Measurements from ENCODE around the gene COBL. TPM values are rescaled to one million over a fixed set of nuclear protein-coding genes. Genes with fewer than 3 reads are reported as not detected.
A peak's percentile ranks its signal among the peaks of the same experiment; 100 is the strongest.

COBL gene
- total RNA-seq, 2 experiments from 2014 or later = not detected

GRCh38 chr7:51162724-51163329 is 153.8 kb downstream of the COBL start:
- Mint-ChIP-seq H3K9me3 (no peaks in the 10 kb centered on the region), H3K4me3 (no peak overlapping the region), H3K27ac (no peak overlapping the region), H3K36me3 (ENCODE audit: low read depth) (no peaks in the 10 kb centered on the region), H3K4me1 (peaks cover 9% of the 10 kb centered on the region), H3K27me3 (peaks cover 32% of the 10 kb centered on the region)
- CTCF ChIA-PET = interaction anchor here (0.8 to 5.8 kb wide), 35 partner anchors 8 to 1070 kb away, joined by 3 to 59 read pairs (median 4); partner anchors contain the start of gene ZPBP
- POLR2A ChIA-PET = no interaction called here
- peak; percentile 78 for DNase-seq

- POLR2A ChIA-PET = no interaction called here
These were observed 154.7 kb downstream of the COBL start for GRCh38 chr7:51161937-51162336.

GRCh38 chr7:51160990-51161615 is 155.5 kb downstream of the COBL start:
- Mint-ChIP-seq H3K9me3 (no peaks in the 10 kb centered on the region), H3K4me3 (no peak overlapping the region), H3K27ac (no peak overlapping the region), H3K27me3 (peaks cover 30% of the 10 kb centered on the region), H3K36me3 (ENCODE audit: low read depth) (no peaks in the 10 kb centered on the region), H3K4me1 (peaks cover 9% of the 10 kb centered on the region)
- POLR2A ChIA-PET = no interaction called here
- DNase-seq = peak; percentile 62
- CTCF ChIA-PET = interaction anchor here (0.8 to 5.8 kb wide), 57 partner anchors 9 to 1068 kb away, joined by 3 to 59 read pairs (median 4); partner anchors contain the start of gene ZPBP

More at GRCh38 chr7:51161937-51162336, 154.7 kb downstream of the COBL start:
- Mint-ChIP-seq H3K36me3 (ENCODE audit: low read depth) (no peaks in the 10 kb centered on the region), H3K27ac (no peak overlapping the region), H3K4me3 (no peak overlapping the region), H3K27me3 (peaks cover 32% of the 10 kb centered on the region), H3K4me1 (peaks cover 9% of the 10 kb centered on the region), H3K9me3 (no peaks in the 10 kb centered on the region)
- no peak for DNase-seq
- CTCF ChIA-PET = interaction anchor here (0.8 to 5.8 kb wide), 33 partner anchors 8 to 1069 kb away, joined by 3 to 59 read pairs (median 4); partner anchors contain the start of gene ZPBP

GRCh38 chr7:51160411-51160810 is 156.2 kb downstream of the COBL start:
- H3K27me3 Mint-ChIP-seq = peaks cover 32% of the 10 kb centered on the region
- H3K36me3 Mint-ChIP-seq (ENCODE audit: low read depth) = no peaks in the 10 kb centered on the region
- ChIA-PET CTCF (interaction anchor here (0.8 to 5.8 kb wide), 47 partner anchors 8 to 1067 kb away, joined by 3 to 59 read pairs (median 4); partner anchors contain the start of gene ZPBP), POLR2A (no interaction called here)
- no peak for DNase-seq
- H3K4me3 Mint-ChIP-seq = no peak overlapping the region
- H3K9me3 Mint-ChIP-seq = no peaks in the 10 kb centered on the region
- peaks cover 9% of the 10 kb centered on the region for H3K4me1 Mint-ChIP-seq
- no peak overlapping the region for H3K27ac Mint-ChIP-seq

GRCh38 chr7:51158742-51159445 is 157.7 kb downstream of the COBL start:
- Mint-ChIP-seq H3K9me3 (no peaks in the 10 kb centered on the region), H3K4me3 (no peak overlapping the region), H3K36me3 (ENCODE audit: low read depth) (no peaks in the 10 kb centered on the region), H3K27me3 (peaks cover 22% of the 10 kb centered on the region), H3K27ac (no peak overlapping the region), H3K4me1 (peaks cover 9% of the 10 kb centered on the region)
- DNase-seq = no peak
- ChIA-PET CTCF (interaction anchor here (2.2 to 4.0 kb wide), 3 partner anchors 40 to 1066 kb away, joined by 6 to 19 read pairs (median 12); partner anchors contain the start of gene ZPBP), POLR2A (no interaction called here)

- CTCF ChIA-PET = no interaction called here
- H3K4me1 Mint-ChIP-seq = peaks cover 5% of the 10 kb centered on the region
- no peak overlapping the region for H3K4me3 Mint-ChIP-seq
- H3K9me3 Mint-ChIP-seq = no peaks in the 10 kb centered on the region
- H3K27me3 Mint-ChIP-seq = peaks cover 21% of the 10 kb centered on the region
- no peak for DNase-seq
- POLR2A ChIA-PET = no interaction called here
- no peaks in the 10 kb centered on the region for H3K36me3 Mint-ChIP-seq (ENCODE audit: low read depth)
- no peak overlapping the region for H3K27ac Mint-ChIP-seq
These were observed 158.4 kb downstream of the COBL start for GRCh38 chr7:51158211-51158610.

- H3K4me3 Mint-ChIP-seq = no peak overlapping the region
- no peak overlapping the region for H3K27ac Mint-ChIP-seq
- no peaks in the 10 kb centered on the region for H3K9me3 Mint-ChIP-seq
- DNase-seq = no peak
- peaks cover 17% of the 10 kb centered on the region for H3K27me3 Mint-ChIP-seq
- ChIA-PET POLR2A (no interaction called here), CTCF (interaction anchor here (2.9 to 3.9 kb wide), 2 partner anchors 9 to 13 kb away, joined by 17 to 19 read pairs; no protein-coding TSS in a partner anchor)
- no peaks in the 10 kb centered on the region for H3K4me1 Mint-ChIP-seq
- no peaks in the 10 kb centered on the region for H3K36me3 Mint-ChIP-seq (ENCODE audit: low read depth)
These were observed 162.4 kb downstream of the COBL start for GRCh38 chr7:51154201-51154600.

- H3K9me3 Mint-ChIP-seq = no peaks in the 10 kb centered on the region
- H3K27me3 Mint-ChIP-seq = peaks cover 12% of the 10 kb centered on the region
- H3K27ac Mint-ChIP-seq = no peak overlapping the region
- H3K36me3 Mint-ChIP-seq (ENCODE audit: low read depth) = no peaks in the 10 kb centered on the region
- DNase-seq = no peak
- no peaks in the 10 kb centered on the region for H3K4me1 Mint-ChIP-seq
- ChIA-PET POLR2A (no interaction called here), CTCF (interaction anchor here (2.9 to 3.9 kb wide), 3 partner anchors 8 to 12 kb away, joined by 17 to 23 read pairs (median 19); no protein-coding TSS in a partner anchor)
- no peak overlapping the region for H3K4me3 Mint-ChIP-seq
These were observed 163.9 kb downstream of the COBL start for GRCh38 chr7:51152706-51153200.

- no peaks in the 10 kb centered on the region for H3K4me1 Mint-ChIP-seq
- H3K36me3 Mint-ChIP-seq (ENCODE audit: low read depth) = no peaks in the 10 kb centered on the region
These were observed 165.2 kb downstream of the COBL start for GRCh38 chr7:51151455-51151854.

GRCh38 chr7:51150193-51150592 is 166.4 kb downstream of the COBL start:
- Mint-ChIP-seq H3K9me3 (peaks cover 4% of the 10 kb centered on the region), H3K4me3 (no peak overlapping the region), H3K27ac (no peak overlapping the region), H3K4me1 (no peaks in the 10 kb centered on the region), H3K27me3 (peaks cover 4% of the 10 kb centered on the region), H3K36me3 (ENCODE audit: low read depth) (no peaks in the 10 kb centered on the region)
- ChIA-PET POLR2A (no interaction called here), CTCF (interaction anchor here (3.9 kb wide), 1 partner anchor 9 kb away, joined by 19 read pairs; no protein-coding TSS in a partner anchor)
- DNase-seq = no peak

More at GRCh38 chr7:51151455-51151854, 165.2 kb downstream of the COBL start:
- Mint-ChIP-seq H3K27me3 (peaks cover 12% of the 10 kb centered on the region), H3K27ac (no peak overlapping the region), H3K4me3 (no peak overlapping the region), H3K9me3 (peaks cover 4% of the 10 kb centered on the region)
- CTCF ChIA-PET = interaction anchor here (2.9 to 3.9 kb wide), 3 partner anchors 9 to 12 kb away, joined by 17 to 23 read pairs (median 19); no protein-coding TSS in a partner anchor
- POLR2A ChIA-PET = no interaction called here
- no peak for DNase-seq

- no peaks in the 10 kb centered on the region for H3K36me3 Mint-ChIP-seq (ENCODE audit: low read depth)
These were observed 168.4 kb downstream of the COBL start for GRCh38 chr7:51148216-51148615.

GRCh38 chr7:51146816-51147586 is 169.6 kb downstream of the COBL start:
- POLR2A ChIA-PET = no interaction called here

More at GRCh38 chr7:51148216-51148615, 168.4 kb downstream of the COBL start:
- Mint-ChIP-seq H3K27ac (no peak overlapping the region), H3K4me3 (no peak overlapping the region), H3K4me1 (no peaks in the 10 kb centered on the region), H3K9me3 (peaks cover 4% of the 10 kb centered on the region), H3K27me3 (peaks cover 5% of the 10 kb centered on the region)
- no peak for DNase-seq
- ChIA-PET CTCF (no interaction called here), POLR2A (no interaction called here)

More at GRCh38 chr7:51146816-51147586, 169.6 kb downstream of the COBL start:
- peaks cover under 1% of the 10 kb centered on the region for H3K4me1 Mint-ChIP-seq
- CTCF ChIA-PET = no interaction called here
- H3K36me3 Mint-ChIP-seq (ENCODE audit: low read depth) = no peaks in the 10 kb centered on the region
- DNase-seq = no peak
- peaks cover 12% of the 10 kb centered on the region for H3K27me3 Mint-ChIP-seq
- H3K27ac Mint-ChIP-seq = no peak overlapping the region
- peaks cover 4% of the 10 kb centered on the region for H3K9me3 Mint-ChIP-seq
- no peak overlapping the region for H3K4me3 Mint-ChIP-seq

All from activated CD4-positive, alpha-beta memory T cell treated with anti-CD3 and anti-CD28 coated beads, Interleukin-2, amount 10 ng/mL, durations not matched to agents 7 days and 5 days (primary cell).